HG02798 (cell line): Measurements from ENCODE around the gene GSTT4.
"Not testable (repeated sequence)": the region's sequence is repeated elsewhere in the genome, so short reads cannot be mapped to it uniquely, and the experiment has no call there.

Experiments used
- ATAC-seq: cut with Tn5 transposase; IDR thresholded peaks from one replicate; pipeline ENCODE4 v1.9.1; 2021; ENCODE audit warnings: mild to moderate bottlenecking; ENCODE audit not compliant: unreplicated experiment, poor library complexity

Gene GSTT4

GRCh38 chr22:24005201-24005600 lies at the start of gene GSTT4:
TSS of gene GSTT4 (minus strand) at chr22:24005453. CDS start at chr22:24005356, 97 bp downstream.
- no peak for ATAC-seq

- no peak for ATAC-seq
Observed at GRCh38 chr22:24054356-24054755, 49.1 kb upstream of the GSTT4 start.

GRCh38 chr22:24053481-24054226 lies 48.4 kb upstream of the GSTT4 start:
- peak; percentile 61 for ATAC-seq

- no peak for ATAC-seq
Observed at GRCh38 chr22:24051568-24051967, 46.3 kb upstream of the GSTT4 start.

- ATAC-seq = no peak
Observed at GRCh38 chr22:24051028-24051427, 45.8 kb upstream of the GSTT4 start.

- ATAC-seq = no peak
Observed at GRCh38 chr22:24049978-24050377, 44.7 kb upstream of the GSTT4 start.

- ATAC-seq = no peak
Observed at GRCh38 chr22:24049211-24049610, 44.0 kb upstream of the GSTT4 start.

- no peak for ATAC-seq
Observed at GRCh38 chr22:24046024-24046423, 40.8 kb upstream of the GSTT4 start.

GRCh38 chr22:24043958-24044357 lies 38.7 kb upstream of the GSTT4 start:
- no peak for ATAC-seq

- ATAC-seq = not testable (repeated sequence)
Observed at GRCh38 chr22:24043465-24043864, 38.2 kb upstream of the GSTT4 start.

GRCh38 chr22:24040946-24041345 lies 35.7 kb upstream of the GSTT4 start:
- no peak for ATAC-seq

GRCh38 chr22:24039046-24039445 lies 33.8 kb upstream of the GSTT4 start:
- ATAC-seq = no peak

GRCh38 chr22:24037851-24038765 lies 32.9 kb upstream of the GSTT4 start:
- no peak for ATAC-seq

GRCh38 chr22:24035296-24035695 lies 30.0 kb upstream of the GSTT4 start:
- ATAC-seq = no peak

- ATAC-seq = no peak
Observed at GRCh38 chr22:24033731-24034130, 28.5 kb upstream of the GSTT4 start.

- ATAC-seq = no peak
Observed at GRCh38 chr22:24030186-24030702, 25.0 kb upstream of the GSTT4 start.

GRCh38 chr22:24029304-24029703 lies 24.1 kb upstream of the GSTT4 start:
- no peak for ATAC-seq

GRCh38 chr22:24028533-24028932 lies 23.3 kb upstream of the GSTT4 start:
- no peak for ATAC-seq

- ATAC-seq = no peak
Observed at GRCh38 chr22:24027991-24028390, 22.7 kb upstream of the GSTT4 start.

- ATAC-seq = no peak
Observed at GRCh38 chr22:24027389-24027975, 22.2 kb upstream of the GSTT4 start.

- ATAC-seq = no peak
Observed at GRCh38 chr22:24026733-24027132, 21.5 kb upstream of the GSTT4 start.
